Gastrocnemius medialis (tissue), 4 donors: ENCODE measurements around the gene ZNF782.

ENCODE experiments used
- CTCF ChIP-seq, 5 experiments: fragments of 450-650 bp in 3 of 5; fragments of 200-600 bp in 2 of 5; sonication (generic) in 2 of 5; IDR thresholded peaks in 4 of 5; conservative IDR thresholded peaks in 1 of 5; 1 replicate in 4 of 5; 2 replicates in 1 of 5; pipeline ENCODE4 v1.5.1; 2016 to 2019; ENCODE audit warnings: antibody characterized with exemption in 5 of 5, mild to moderate bottlenecking in 3 of 5, moderate library complexity in 3 of 5
- POLR2A ChIP-seq, 2 donors: fragments of 450-650 bp; IDR thresholded peaks; one replicate each; pipeline ENCODE4 v1.6.1; 2017; ENCODE audit warnings: antibody characterized with exemption in 2 of 2, mild to moderate bottlenecking in 2 of 2, moderate library complexity in 2 of 2

- TF ChIP-seq CTCF (IDR thresholded peaks at IDR 0.05 in 4 of 5, conservative IDR thresholded peaks at IDR 0.05 in 1 of 5) (no peak), POLR2A (IDR thresholded peaks at IDR 0.05) (no peak)
Observed at GRCh38 chr9:96868709-96869108, 14.4 kb upstream of the ZNF782 start.
